GM12891 (cell line): ENCODE data around the gene CGNL1.

Experiments
- DNase-seq: peaks from one replicate; pipeline ENCODE4 v3.0.0; 2011; ENCODE audit warnings: low spot score; ENCODE audit not compliant: insufficient read length
- FAIRE-seq: peaks from 2 replicates; lab custom pipeline; 2011; peaks lifted over from hg19 to GRCh38; lab: Jason Lieb, UNC
- PAX5 ChIP-seq: IDR thresholded peaks from 2 replicates; pipeline ENCODE4 v1.6.1; 2011; ENCODE audit warnings: low read length, moderate library complexity, mild to moderate bottlenecking; ENCODE audit not compliant: insufficient read depth, severe bottlenecking
- POLR2A ChIP-seq: IDR thresholded peaks from 2 replicates; pipeline ENCODE4 v1.6.1; 2011; ENCODE audit warnings: low read depth, low read length, control low read depth
- POLR2AphosphoS5 ChIP-seq: IDR thresholded peaks from 2 replicates; pipeline ENCODE4 v1.6.1; 2011; ENCODE audit warnings: low read depth, low read length, control low read depth
- POU2F2 ChIP-seq: IDR thresholded peaks from 2 replicates; pipeline ENCODE4 v1.6.1; 2011; ENCODE audit warnings: low read depth, mild to moderate bottlenecking, control low read depth, low read length, moderate library complexity
- SPI1 ChIP-seq: IDR thresholded peaks from 2 replicates; pipeline ENCODE4 v1.6.1; 2011; ENCODE audit warnings: low read depth, low read length, control low read depth
- TAF1 ChIP-seq: IDR thresholded peaks from 2 replicates; pipeline ENCODE4 v1.6.1; 2011; ENCODE audit warnings: low read depth, low read length, control low read depth

CGNL1 gene

GRCh38 chr15:57580866-57581265, 204.6 kb downstream of the CGNL1 start:
- TF ChIP-seq POU2F2 (no peak), POLR2A (no peak), TAF1 (no peak), PAX5 (no peak), SPI1 (no peak), POLR2AphosphoS5 (no peak)
- DNase-seq: no peak
- FAIRE-seq: no peak

- no peak for TF ChIP-seq TAF1
- no peak for TF ChIP-seq POLR2AphosphoS5
- no peak for TF ChIP-seq SPI1
- TF ChIP-seq POLR2A: no peak
- no peak for TF ChIP-seq POU2F2
- no peak for TF ChIP-seq PAX5
- no peak for FAIRE-seq
- DNase-seq: no peak
Measured at GRCh38 chr15:57582090-57582489, 205.8 kb downstream of the CGNL1 start.

DNA sequence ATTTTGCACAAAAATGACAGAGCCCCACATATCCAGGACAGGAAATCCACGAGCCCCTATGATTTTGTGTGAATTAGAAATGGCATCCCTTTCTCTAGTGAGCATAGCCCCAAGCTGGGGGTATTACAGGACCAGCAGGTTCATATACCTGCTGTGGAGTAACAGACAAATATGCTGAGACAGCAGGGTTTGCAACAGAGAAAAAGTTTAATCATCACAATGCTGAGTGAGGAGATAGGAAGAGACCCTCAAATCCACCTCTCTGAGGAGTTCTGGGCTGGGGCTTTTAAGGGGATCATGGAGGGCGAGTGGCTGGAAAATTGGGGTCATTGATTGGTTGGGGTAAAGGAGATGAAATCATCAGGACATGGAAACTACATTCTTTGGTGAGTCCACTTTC, 207.0 kb downstream of the CGNL1 start:
- FAIRE-seq (no peak), DNase-seq (no peak)
- TF ChIP-seq TAF1: no peak
- TF ChIP-seq PAX5: no peak
- TF ChIP-seq POLR2AphosphoS5: no peak
- no peak for TF ChIP-seq POU2F2
- TF ChIP-seq POLR2A: no peak
- TF ChIP-seq SPI1: no peak

DNA sequence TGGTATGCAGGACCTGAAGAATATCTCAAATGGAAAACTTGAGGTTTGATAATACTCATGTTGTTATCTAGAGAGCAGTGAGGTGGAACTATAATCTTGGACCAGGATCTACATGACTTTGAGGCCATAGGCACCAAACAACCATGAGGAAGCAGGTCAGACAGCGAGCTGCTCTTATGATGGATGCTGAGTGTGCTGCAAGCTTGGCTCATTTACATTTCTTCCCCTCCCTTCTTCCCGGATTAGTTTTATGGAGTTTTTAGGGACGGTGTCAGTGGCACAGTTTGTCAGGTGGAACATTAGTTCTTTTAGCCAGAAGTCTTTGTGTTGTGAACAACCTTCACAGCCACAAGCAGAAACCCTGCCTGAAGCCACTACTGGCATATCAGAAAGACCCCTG, 207.4 kb downstream of the CGNL1 start:
- FAIRE-seq (no peak), DNase-seq (no peak)
- TF ChIP-seq PAX5 (no peak), POU2F2 (no peak), SPI1 (no peak), POLR2A (no peak), POLR2AphosphoS5 (no peak), TAF1 (no peak)

GRCh38 chr15:57586661-57587424, 210.5 kb downstream of the CGNL1 start:
- no peak for DNase-seq
- FAIRE-seq: no peak
- no peak for TF ChIP-seq POU2F2
- no peak for TF ChIP-seq TAF1
- TF ChIP-seq PAX5: no peak
- TF ChIP-seq POLR2A: no peak
- TF ChIP-seq SPI1: no peak
- no peak for TF ChIP-seq POLR2AphosphoS5

DNA sequence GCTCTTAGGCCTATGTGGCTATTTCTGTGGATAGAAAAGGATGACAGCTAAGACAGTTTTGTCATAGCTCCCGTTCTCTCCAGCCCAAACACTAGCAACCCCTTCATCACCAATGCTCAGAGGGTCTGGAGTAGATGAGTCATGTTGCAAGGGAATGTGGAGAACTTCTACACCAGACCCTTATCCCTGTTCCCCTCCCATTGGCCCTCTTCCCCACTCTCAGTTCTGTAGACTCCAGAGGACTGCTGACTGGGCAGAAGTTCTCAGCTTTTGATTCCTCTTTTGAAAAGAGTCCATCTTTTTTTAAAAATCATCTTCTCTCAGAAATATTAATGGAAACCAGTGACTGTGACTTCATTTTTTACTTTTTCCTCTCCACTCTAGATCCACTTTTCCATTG, 213.0 kb downstream of the CGNL1 start:
- DNase-seq: no peak
- TF ChIP-seq PAX5: no peak
- TF ChIP-seq POU2F2: no peak
- no peak for TF ChIP-seq SPI1
- no peak for TF ChIP-seq POLR2AphosphoS5
- no peak for TF ChIP-seq POLR2A
- TF ChIP-seq TAF1: no peak
- no peak for FAIRE-seq

DNA sequence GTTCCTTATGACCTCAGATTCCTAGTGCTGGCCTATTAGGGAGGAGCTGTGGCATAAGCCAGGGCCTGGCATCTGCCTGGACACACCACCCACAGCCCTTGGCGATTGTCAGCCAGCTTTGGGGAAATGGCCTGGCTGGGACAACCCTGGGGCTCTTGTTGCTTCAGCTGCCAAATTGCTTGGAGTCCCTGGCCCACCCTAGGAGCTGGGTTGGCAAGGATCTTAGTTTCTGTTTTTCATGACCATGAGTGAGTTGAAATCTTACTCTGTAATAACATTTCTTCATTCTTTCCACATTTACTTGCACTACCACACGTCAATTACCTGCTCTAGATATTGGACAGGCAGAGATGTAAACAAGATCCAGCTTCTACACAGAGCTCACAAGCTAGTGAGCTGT, 213.4 kb downstream of the CGNL1 start:
- FAIRE-seq (no peak), DNase-seq (no peak)
- no peak for TF ChIP-seq SPI1
- TF ChIP-seq POU2F2: no peak
- TF ChIP-seq PAX5: no peak
- no peak for TF ChIP-seq POLR2AphosphoS5
- TF ChIP-seq TAF1: no peak
- TF ChIP-seq POLR2A: no peak

- no peak for DNase-seq
- TF ChIP-seq POU2F2: no peak
- no peak for TF ChIP-seq SPI1
- no peak for TF ChIP-seq TAF1
- no peak for TF ChIP-seq PAX5
- TF ChIP-seq POLR2A: no peak
- TF ChIP-seq POLR2AphosphoS5: no peak
- no peak for FAIRE-seq
Measured at GRCh38 chr15:57591237-57591821, 215.0 kb downstream of the CGNL1 start.

GRCh38 chr15:57591822-57592367, 215.6 kb downstream of the CGNL1 start, which contains the start of gene MYZAP:
Gene MYZAP, plus strand, starts transcription at chr15:57591904. Its CDS starts 131 bp downstream, at chr15:57592035.
- DNase-seq (peak; percentile 32), FAIRE-seq (no peak)
- TF ChIP-seq PAX5: no peak
- no peak for TF ChIP-seq POLR2AphosphoS5
